Activated B cell treated with CpG ODN at 0.5 μM for 24 hours (primary cell): Measurements from ENCODE around the gene PQBP1. TPM values are rescaled to one million over a fixed set of nuclear protein-coding genes. Genes with fewer than 3 reads are reported as not detected.

ENCODE experiments used
- ATAC-seq: fragments of 200-7000 bp; cut with Tn5 transposase; one replicate; pipeline ENCODE4 v1.10.0; 2021; ENCODE audit warnings: low read depth, mild to moderate bottlenecking, moderate library complexity
- CTCF ChIA-PET: fragments of 350-600 bp; sonication (Branson Sonifier 250); formaldehyde crosslinking; loops from one replicate; lab custom pipeline; 2021; ENCODE audit warnings: antibody characterized with exemption; lab: Charles Lee
- POLR2A ChIA-PET: fragments of 350-600 bp; sonication (Branson Sonifier 250); formaldehyde crosslinking; loops from one replicate; lab custom pipeline; 2021; ENCODE audit warnings: antibody characterized with exemption; lab: Charles Lee
- DNase-seq: peaks from one replicate; pipeline ENCODE4 v3.0.0; 2022
- H3K27ac Mint-ChIP-seq: one replicate; pipeline ENCODE4 v1.8.0; 2020; ENCODE audit warnings: mixed read lengths
- H3K27me3 Mint-ChIP-seq: one replicate; pipeline ENCODE4 v1.8.0; 2021; ENCODE audit warnings: mixed read lengths
- H3K36me3 Mint-ChIP-seq: one replicate; pipeline ENCODE4 v1.8.0; 2021; ENCODE audit warnings: low read depth, mixed read lengths
- H3K4me1 Mint-ChIP-seq: one replicate; pipeline ENCODE4 v1.8.0; 2021; ENCODE audit warnings: mixed read lengths
- H3K4me3 Mint-ChIP-seq: one replicate; pipeline ENCODE4 v1.8.0; 2020; ENCODE audit warnings: mild to moderate bottlenecking, mixed read lengths
- H3K9me3 Mint-ChIP-seq: one replicate; pipeline ENCODE4 v1.8.0; 2020; ENCODE audit warnings: mixed read lengths
- intact Hi-C: fragments of 100-400 bp; cut with micrococcal nuclease; formaldehyde crosslinking; loops from one replicate; pipeline ENCODE4 v1.15.1; 2024
- total RNA-seq: library from RNA; stranded (reverse); gene quantifications from 2 replicates; pipeline ENCODE4 v1.2.3, GENCODE V29; 2022
- TF ChIP-seq, protein P1 (sequence below): fragments of 200-600 bp; IDR thresholded peaks from one replicate; pipeline ENCODE4 v1.8.0; 2022; ENCODE audit warnings: antibody characterized with exemption, mild to moderate bottlenecking

The PQBP1 gene
- total RNA-seq, 1 donor from 2014 or later, result 81.6 TPM

GRCh38 chrX:48890296-48890925 is 7.3 kb upstream of the PQBP1 start:
- H3K27ac Mint-ChIP-seq, result peak overlapping the region; percentile 57
- H3K27me3 Mint-ChIP-seq, result no peaks in the 10 kb centered on the region
- peaks cover 10% of the 10 kb centered on the region for H3K36me3 Mint-ChIP-seq
- ATAC-seq, result no peak
- POLR2A ChIA-PET, result interaction anchor here (0.8 to 2.6 kb wide), 8 partner anchors 21 to 214 kb away, joined by 3 to 51 read pairs (median 7); partner anchors contain the start of genes OTUD5, SLC35A2 and TFE3
- TF ChIP-seq, protein P1, sequence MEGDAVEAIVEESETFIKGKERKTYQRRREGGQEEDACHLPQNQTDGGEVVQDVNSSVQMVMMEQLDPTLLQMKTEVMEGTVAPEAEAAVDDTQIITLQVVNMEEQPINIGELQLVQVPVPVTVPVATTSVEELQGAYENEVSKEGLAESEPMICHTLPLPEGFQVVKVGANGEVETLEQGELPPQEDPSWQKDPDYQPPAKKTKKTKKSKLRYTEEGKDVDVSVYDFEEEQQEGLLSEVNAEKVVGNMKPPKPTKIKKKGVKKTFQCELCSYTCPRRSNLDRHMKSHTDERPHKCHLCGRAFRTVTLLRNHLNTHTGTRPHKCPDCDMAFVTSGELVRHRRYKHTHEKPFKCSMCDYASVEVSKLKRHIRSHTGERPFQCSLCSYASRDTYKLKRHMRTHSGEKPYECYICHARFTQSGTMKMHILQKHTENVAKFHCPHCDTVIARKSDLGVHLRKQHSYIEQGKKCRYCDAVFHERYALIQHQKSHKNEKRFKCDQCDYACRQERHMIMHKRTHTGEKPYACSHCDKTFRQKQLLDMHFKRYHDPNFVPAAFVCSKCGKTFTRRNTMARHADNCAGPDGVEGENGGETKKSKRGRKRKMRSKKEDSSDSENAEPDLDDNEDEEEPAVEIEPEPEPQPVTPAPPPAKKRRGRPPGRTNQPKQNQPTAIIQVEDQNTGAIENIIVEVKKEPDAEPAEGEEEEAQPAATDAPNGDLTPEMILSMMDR, result no peak
- H3K4me3 Mint-ChIP-seq, result peak overlapping the region; percentile 82
- CTCF ChIA-PET, result interaction anchor here (1.0 to 3.0 kb wide), 3 partner anchors 50 to 214 kb away, joined by 3 to 17 read pairs (median 9); no protein-coding TSS in a partner anchor
- peaks cover 16% of the 10 kb centered on the region for H3K4me1 Mint-ChIP-seq
- DNase-seq, result no peak
- intact Hi-C loops, result loop anchor here (2.0 to 5.0 kb wide), 3 partner anchors 26 to 243 kb away; no protein-coding TSS in a partner anchor
- no peaks in the 10 kb centered on the region for H3K9me3 Mint-ChIP-seq

GRCh38 chrX:48890934-48891401 is 6.8 kb upstream of the PQBP1 start:
- peaks cover 12% of the 10 kb centered on the region for H3K36me3 Mint-ChIP-seq
- peak overlapping the region; percentile 57 for H3K27ac Mint-ChIP-seq
- POLR2A ChIA-PET, result interaction anchor here (0.8 to 2.6 kb wide), 14 partner anchors 21 to 340 kb away, joined by 3 to 51 read pairs (median 4); partner anchors contain the start of genes HDAC6, OTUD5, SLC35A2 and TFE3
- H3K27me3 Mint-ChIP-seq, result no peaks in the 10 kb centered on the region
- intact Hi-C loops, result loop anchor here (1.0 to 5.0 kb wide), 6 partner anchors 26 to 244 kb away; no protein-coding TSS in a partner anchor
- peaks cover 18% of the 10 kb centered on the region for H3K4me1 Mint-ChIP-seq
- DNase-seq, result no peak
- peak; percentile 40 for ATAC-seq
- TF ChIP-seq, protein P1, result no peak
- CTCF ChIA-PET, result interaction anchor here (1.0 to 3.0 kb wide), 9 partner anchors 21 to 243 kb away, joined by 3 to 17 read pairs (median 4); no protein-coding TSS in a partner anchor
- H3K4me3 Mint-ChIP-seq, result peak overlapping the region; percentile 82
- H3K9me3 Mint-ChIP-seq, result no peaks in the 10 kb centered on the region

DNA sequence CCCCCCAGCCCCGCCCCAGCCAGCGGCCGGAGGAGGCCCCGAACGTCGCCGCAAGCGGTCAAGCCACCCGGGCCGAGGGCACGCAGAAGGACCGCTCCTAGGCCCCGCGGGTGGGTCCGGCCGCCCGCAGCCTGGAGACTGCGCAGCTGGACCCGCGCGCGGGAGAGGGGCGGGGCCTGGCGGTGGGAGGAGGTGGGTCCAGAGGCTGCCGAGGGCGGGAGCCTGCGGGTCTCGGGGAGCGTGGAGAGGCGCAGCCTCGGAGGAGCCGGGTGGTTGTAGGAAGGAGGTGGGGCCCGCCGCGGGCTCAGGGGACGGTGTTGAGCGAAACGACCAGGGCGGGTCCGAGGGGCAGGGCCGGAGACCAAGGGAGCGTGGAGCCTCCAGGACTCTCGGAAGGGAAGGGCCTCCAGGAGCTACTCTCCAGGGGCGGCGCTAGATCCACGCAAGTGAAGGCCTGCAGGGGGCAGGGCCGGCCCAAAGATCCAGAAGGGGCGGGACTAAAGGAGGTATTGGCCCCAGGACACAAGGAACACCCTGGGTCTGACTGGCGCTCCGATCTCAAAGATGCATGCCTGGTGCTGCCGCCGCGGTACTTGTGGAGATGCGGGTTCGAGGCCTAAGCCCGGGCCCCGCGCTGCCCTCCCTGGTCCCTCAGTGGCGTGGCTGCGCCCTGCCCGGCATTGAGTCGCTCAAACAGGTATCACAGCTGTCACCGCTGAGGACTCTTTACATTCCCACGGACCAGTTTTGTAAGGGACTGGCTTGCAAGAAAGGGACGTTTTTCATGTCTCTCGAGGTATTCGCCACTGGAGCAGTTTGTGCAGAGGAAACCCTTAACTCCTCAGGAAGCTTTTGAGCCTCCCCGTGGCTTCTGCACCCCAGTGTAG is 6.1 kb upstream of the PQBP1 start:
- intact Hi-C loops, result loop anchor here (1.0 to 5.0 kb wide), 6 partner anchors 25 to 244 kb away; no protein-coding TSS in a partner anchor
- CTCF ChIA-PET, result interaction anchor here (1.0 to 3.0 kb wide), 9 partner anchors 21 to 243 kb away, joined by 3 to 17 read pairs (median 4); no protein-coding TSS in a partner anchor
- H3K27ac Mint-ChIP-seq, result peak overlapping the region; percentile 65
- POLR2A ChIA-PET, result interaction anchor here (0.6 to 2.6 kb wide), 17 partner anchors 20 to 366 kb away, joined by 3 to 51 read pairs (median 4); partner anchors contain the start of genes HDAC6, OTUD5, SLC35A2 and TBC1D25
- H3K4me1 Mint-ChIP-seq, result peaks cover 23% of the 10 kb centered on the region
- DNase-seq, result peak; percentile 67
- H3K9me3 Mint-ChIP-seq, result no peaks in the 10 kb centered on the region
- TF ChIP-seq, protein P1, result no peak
- peaks cover 14% of the 10 kb centered on the region for H3K36me3 Mint-ChIP-seq
- peak; percentile 88 for ATAC-seq
- H3K27me3 Mint-ChIP-seq, result no peaks in the 10 kb centered on the region
- peak overlapping the region; percentile 82 for H3K4me3 Mint-ChIP-seq

- Mint-ChIP-seq H3K36me3 (peaks cover 23% of the 10 kb centered on the region), H3K27me3 (no peaks in the 10 kb centered on the region), H3K27ac (no peak overlapping the region), H3K4me1 (peaks cover 32% of the 10 kb centered on the region), H3K4me3 (peak overlapping the region; percentile 4), H3K9me3 (no peaks in the 10 kb centered on the region)
- POLR2A ChIA-PET, result interaction anchor here (1.1 to 2.6 kb wide), 4 partner anchors 14 to 156 kb away, joined by 3 to 51 read pairs (median 4); partner anchors contain the start of gene SLC35A2
- TF ChIP-seq, protein P1, result no peak
- intact Hi-C loops, result loop anchor here (5.0 kb wide), 2 partner anchors 209 to 246 kb away; no protein-coding TSS in a partner anchor
- DNase-seq (no peak), ATAC-seq (no peak)
- CTCF ChIA-PET, result interaction anchor here (0.8 to 3.0 kb wide), 3 partner anchors 23 to 54 kb away, joined by 3 to 17 read pairs (median 3); no protein-coding TSS in a partner anchor
These were observed 4.8 kb upstream of the PQBP1 start for GRCh38 chrX:48892896-48893295.
